Lower leg skin (tissue), 4 donors: Measurements from ENCODE around the gene CBLN3. TPM values are rescaled to one million over a fixed set of nuclear protein-coding genes. Genes with fewer than 3 reads are reported as not detected.
A peak's percentile ranks its signal among the peaks of the same experiment; 100 is the strongest.

Experiments
- DNase-seq, 2 donors: peaks; one replicate each; pipeline ENCODE4 v3.0.0-alpha.2; 2019; ENCODE audit warnings: low spot score in 2 of 2
- H3K4me3 ChIP-seq: fragments of 200-600 bp; sonication (generic); 2 replicates; pipeline ENCODE4 v1.5.1; 2017; ENCODE audit warnings: mild to moderate bottlenecking, low read depth; ENCODE audit not compliant: poor library complexity, severe bottlenecking
- CTCF ChIP-seq, 3 donors: fragments of 450-650 bp; IDR thresholded peaks; one replicate each; pipeline ENCODE4 v1.5.1; 2016; ENCODE audit warnings: antibody characterized with exemption in 3 of 3, mild to moderate bottlenecking in 3 of 3, moderate library complexity in 2 of 3
- POLR2A ChIP-seq, 2 donors: fragments of 450-650 bp; IDR thresholded peaks; one replicate each; pipeline ENCODE4 v1.6.1; 2016 to 2017; ENCODE audit warnings: antibody characterized with exemption in 2 of 2, mild to moderate bottlenecking in 1 of 2, moderate library complexity in 1 of 2
- WGBS, 2 donors: methylation state at CpG; one replicate each; pipeline ENCODE4 v1.1.5; 2018; 5-methylcytosine and 5-hydroxymethylcytosine counted together
- intact Hi-C: fragments of 100-400 bp; cut with DNase I; formaldehyde crosslinking; loops from one replicate; pipeline ENCODE4 v1.15.0; 2023; ENCODE audit warnings: low total_unique reads
- total RNA-seq, 4 donors: library from RNA; depleted of rRNA; stranded (reverse); fragments of >200 nt; gene quantifications; one replicate each; pipeline ENCODE4 v1.1.0, GENCODE V29; 2016

The CBLN3 gene
- total RNA-seq, 4 donors from 2014 or later, result 0.76 to 1.4 (median 1.1) TPM

DNA sequence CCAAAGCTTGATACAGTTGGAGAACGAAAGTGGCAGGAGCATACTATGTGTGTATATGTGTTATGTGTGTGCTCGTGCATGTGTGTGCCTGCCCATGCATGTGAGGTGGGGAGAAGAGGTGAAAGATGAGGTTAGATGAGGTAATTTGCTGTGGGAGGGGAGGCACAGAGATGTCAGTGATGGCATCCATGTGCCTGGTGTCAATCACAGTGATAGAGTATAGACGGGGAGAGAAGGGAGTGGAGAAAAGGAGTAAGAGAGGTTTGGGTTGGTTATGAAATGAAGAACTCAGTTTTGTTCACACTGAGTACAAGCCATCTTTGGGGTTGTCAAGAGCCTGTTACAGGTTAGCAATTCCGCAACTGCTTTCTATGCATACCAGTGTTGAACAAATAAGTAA lies 45.3 kb downstream of the CBLN3 start:
- no peak for DNase-seq
- TF ChIP-seq CTCF (IDR thresholded peaks at IDR 0.05), result no peak
- TF ChIP-seq POLR2A (IDR thresholded peaks at IDR 0.05), result no peak
- 67 to 70% methylated on average over 4 of the region's 4 CpGs for WGBS, 2 donors
- intact Hi-C loops, result no loop called here
- no peak overlapping the region for H3K4me3 ChIP-seq

GRCh38 chr14:24382064-24382371 lies 47.5 kb downstream of the CBLN3 start:
- no peak overlapping the region for H3K4me3 ChIP-seq
- intact Hi-C loops, result no loop called here
- DNase-seq, result peak in 1 of 2 donors; percentile 53
- TF ChIP-seq CTCF (IDR thresholded peaks at IDR 0.05) (no peak), POLR2A (IDR thresholded peaks at IDR 0.05) (no peak)
- WGBS, 2 donors, result 30 to 41% methylated on average over 4 of the region's 4 CpGs

GRCh38 chr14:24381363-24382063 lies 48.0 kb downstream of the CBLN3 start:
- DNase-seq, result peak in 1 of 2 donors; percentile 62
- 59 to 75% methylated on average over 8 of the region's 8 CpGs for WGBS, 2 donors
- H3K4me3 ChIP-seq, result no peak overlapping the region
- intact Hi-C loops, result no loop called here
- TF ChIP-seq POLR2A (IDR thresholded peaks at IDR 0.05) (no peak), CTCF (IDR thresholded peaks at IDR 0.05) (no peak)

- WGBS, 2 donors, result 81 to 84% methylated on average over 15 of the region's 15 CpGs
- DNase-seq, result peak in 1 of 2 donors; percentile 81
- intact Hi-C loops, result no loop called here
- H3K4me3 ChIP-seq, result no peak overlapping the region
- TF ChIP-seq CTCF (IDR thresholded peaks at IDR 0.05) (no peak), POLR2A (IDR thresholded peaks at IDR 0.05) (no peak)
Measured at GRCh38 chr14:24379907-24380730, 49.3 kb downstream of the CBLN3 start.

DNA sequence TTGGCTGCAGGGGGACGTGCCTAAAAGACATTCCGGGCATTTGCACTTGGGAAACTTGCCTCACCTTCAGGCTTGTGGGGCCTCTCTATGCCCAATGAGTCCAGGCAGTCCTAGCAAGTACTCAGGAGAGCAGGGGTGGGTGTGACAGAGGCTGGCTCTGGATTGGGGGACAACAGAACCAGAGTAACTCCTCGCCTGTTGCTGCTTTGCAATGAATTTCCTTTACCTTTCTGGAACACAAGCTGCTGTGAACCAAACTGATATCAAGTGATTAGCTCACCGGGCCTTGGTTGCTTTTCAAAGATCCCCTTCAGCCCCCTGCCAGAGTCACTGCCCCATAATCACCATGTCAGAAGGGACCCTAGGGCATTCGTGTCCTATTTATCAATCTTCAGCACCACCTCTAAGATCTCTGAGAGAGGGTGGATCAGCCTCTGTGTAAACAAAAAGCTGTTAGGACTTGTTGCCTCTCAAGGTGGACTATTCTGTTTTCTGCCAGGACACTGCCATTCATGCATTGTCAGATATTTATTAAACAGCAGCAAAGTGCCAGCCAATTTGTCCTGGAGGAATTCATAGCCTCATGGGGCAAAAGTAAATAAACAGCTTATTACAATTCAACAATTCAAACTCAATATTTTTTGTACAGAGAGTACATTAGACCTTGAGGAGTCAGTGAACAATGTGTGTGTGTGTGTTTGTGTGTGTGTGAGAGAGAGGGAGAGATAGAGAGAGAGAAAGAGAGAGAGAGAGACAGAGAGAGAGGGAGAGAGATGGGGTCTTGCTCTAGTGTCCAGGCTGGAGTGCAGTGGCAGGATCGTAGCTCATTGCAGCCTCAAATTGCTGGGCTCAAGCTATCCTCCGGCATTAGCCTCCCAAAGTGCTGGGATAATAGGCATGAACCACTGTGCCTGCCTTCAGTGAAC lies 50.2 kb downstream of the CBLN3 start:
- no peak for DNase-seq
- 62 to 63% methylated on average over 7 of the region's 7 CpGs for WGBS, 2 donors
- H3K4me3 ChIP-seq, result no peak overlapping the region
- TF ChIP-seq POLR2A (IDR thresholded peaks at IDR 0.05) (no peak), CTCF (IDR thresholded peaks at IDR 0.05) (no peak)
- intact Hi-C loops, result no loop called here
